Measurements from ENCODE around the gene NHERF1.

Gene NHERF1

DNA sequence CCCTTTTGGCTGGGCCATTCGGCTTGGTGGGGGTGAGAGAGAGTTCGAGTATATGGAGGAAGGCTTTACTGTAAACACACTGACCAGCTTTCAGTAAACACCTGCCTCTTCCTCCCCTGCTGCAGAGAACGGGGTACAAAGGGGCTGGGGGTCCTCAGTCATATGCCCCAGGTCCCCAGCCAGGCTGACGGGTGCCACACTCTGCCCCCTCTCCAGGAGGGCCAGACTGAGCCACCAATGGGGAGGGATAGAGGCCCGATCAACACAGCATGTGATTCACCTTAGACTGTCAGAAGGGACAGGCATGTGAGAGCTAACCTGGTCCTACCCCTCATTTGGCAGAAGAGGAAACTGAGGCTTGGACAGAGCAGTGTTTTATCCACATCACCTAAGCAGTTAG is 13.0 kb downstream of the NHERF1 start:
- Histone ChIP-seq H3K9ac (ENCODE audit: low read length) (no peak overlapping the region), H3K27ac (ENCODE audit: low read depth, low read length) (no peak overlapping the region), H3K36me3 (ENCODE audit: low read length) (no peaks in the 10 kb centered on the region)

DNA sequence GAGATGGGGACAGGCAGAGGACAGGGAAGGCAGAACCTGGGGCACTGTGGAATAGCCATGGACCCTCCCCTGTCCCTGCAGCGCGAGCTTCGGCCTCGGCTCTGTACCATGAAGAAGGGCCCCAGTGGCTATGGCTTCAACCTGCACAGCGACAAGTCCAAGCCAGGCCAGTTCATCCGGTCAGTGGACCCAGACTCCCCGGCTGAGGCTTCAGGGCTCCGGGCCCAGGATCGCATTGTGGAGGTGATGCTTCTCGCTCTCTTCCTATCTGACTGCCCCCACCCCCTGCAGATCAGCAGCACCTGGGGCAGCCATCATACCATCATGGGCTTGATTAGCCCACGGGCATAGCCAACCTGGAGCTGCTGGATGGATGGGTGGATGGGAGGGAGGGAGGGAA is 13.5 kb downstream of the NHERF1 start:
- no peaks in the 10 kb centered on the region for H3K9me3 ChIP-seq (ENCODE audit: insufficient read depth, low read length)
- H3K27ac ChIP-seq (ENCODE audit: low read depth, low read length), result no peak overlapping the region
- TF ChIP-seq, protein P1, sequence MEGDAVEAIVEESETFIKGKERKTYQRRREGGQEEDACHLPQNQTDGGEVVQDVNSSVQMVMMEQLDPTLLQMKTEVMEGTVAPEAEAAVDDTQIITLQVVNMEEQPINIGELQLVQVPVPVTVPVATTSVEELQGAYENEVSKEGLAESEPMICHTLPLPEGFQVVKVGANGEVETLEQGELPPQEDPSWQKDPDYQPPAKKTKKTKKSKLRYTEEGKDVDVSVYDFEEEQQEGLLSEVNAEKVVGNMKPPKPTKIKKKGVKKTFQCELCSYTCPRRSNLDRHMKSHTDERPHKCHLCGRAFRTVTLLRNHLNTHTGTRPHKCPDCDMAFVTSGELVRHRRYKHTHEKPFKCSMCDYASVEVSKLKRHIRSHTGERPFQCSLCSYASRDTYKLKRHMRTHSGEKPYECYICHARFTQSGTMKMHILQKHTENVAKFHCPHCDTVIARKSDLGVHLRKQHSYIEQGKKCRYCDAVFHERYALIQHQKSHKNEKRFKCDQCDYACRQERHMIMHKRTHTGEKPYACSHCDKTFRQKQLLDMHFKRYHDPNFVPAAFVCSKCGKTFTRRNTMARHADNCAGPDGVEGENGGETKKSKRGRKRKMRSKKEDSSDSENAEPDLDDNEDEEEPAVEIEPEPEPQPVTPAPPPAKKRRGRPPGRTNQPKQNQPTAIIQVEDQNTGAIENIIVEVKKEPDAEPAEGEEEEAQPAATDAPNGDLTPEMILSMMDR (IDR thresholded peaks at IDR 0.05; ENCODE audit: insufficient read depth, low read length, poor library complexity, severe bottlenecking), result no peak
- no peak overlapping the region for H3K4me2 ChIP-seq (ENCODE audit: low read depth, low read length, poor library complexity, severe bottlenecking)
- no peaks in the 10 kb centered on the region for H3K36me3 ChIP-seq (ENCODE audit: low read length)
- H2AFZ ChIP-seq (ENCODE audit: low read depth, low read length, severe bottlenecking), result no peak overlapping the region
- H3K79me2 ChIP-seq (ENCODE audit: insufficient read depth, low read length), result peaks cover 30% of the 10 kb centered on the region
- H3F3A ChIP-seq (ENCODE audit: insufficient read depth), result no peaks in the 10 kb centered on the region
- no peaks in the 10 kb centered on the region for H3K9me2 ChIP-seq (replicated peaks; ENCODE audit: insufficient read depth, low read length)
- no peaks in the 10 kb centered on the region for H4K20me1 ChIP-seq (ENCODE audit: low read depth, low read length)
- H3K4me3 ChIP-seq (ENCODE audit: insufficient read depth, low read length, poor library complexity, severe bottlenecking), result no peak overlapping the region
- no peak overlapping the region for H3K9ac ChIP-seq (ENCODE audit: low read length)
- H3K27me3 ChIP-seq (ENCODE audit: low read length), result no peaks in the 10 kb centered on the region

More for the DNA sequence above, 13.0 kb downstream of the NHERF1 start:
- peaks cover 35% of the 10 kb centered on the region for H3K79me2 ChIP-seq (ENCODE audit: insufficient read depth, low read length)
- no peak overlapping the region for H3K4me2 ChIP-seq (ENCODE audit: low read depth, low read length, poor library complexity, severe bottlenecking)
- H3K9me3 ChIP-seq (ENCODE audit: insufficient read depth, low read length), result no peaks in the 10 kb centered on the region
- TF ChIP-seq, protein P1 (IDR thresholded peaks at IDR 0.05; ENCODE audit: insufficient read depth, low read length, poor library complexity, severe bottlenecking), result no peak
- no peak for TF ChIP-seq EZH2phosphoT487 (conservative IDR thresholded peaks at IDR 0.05; ENCODE audit: low read length)
- H3F3A ChIP-seq (ENCODE audit: insufficient read depth), result no peaks in the 10 kb centered on the region
- H3K9me2 ChIP-seq (replicated peaks; ENCODE audit: insufficient read depth, low read length), result no peaks in the 10 kb centered on the region
- no peak overlapping the region for H3K4me3 ChIP-seq (ENCODE audit: insufficient read depth, low read length, poor library complexity, severe bottlenecking)
- no peaks in the 10 kb centered on the region for H3K27me3 ChIP-seq (ENCODE audit: low read length)
- H4K20me1 ChIP-seq (ENCODE audit: low read depth, low read length), result no peaks in the 10 kb centered on the region
- no peak overlapping the region for H2AFZ ChIP-seq (ENCODE audit: low read depth, low read length, severe bottlenecking)

DNA sequence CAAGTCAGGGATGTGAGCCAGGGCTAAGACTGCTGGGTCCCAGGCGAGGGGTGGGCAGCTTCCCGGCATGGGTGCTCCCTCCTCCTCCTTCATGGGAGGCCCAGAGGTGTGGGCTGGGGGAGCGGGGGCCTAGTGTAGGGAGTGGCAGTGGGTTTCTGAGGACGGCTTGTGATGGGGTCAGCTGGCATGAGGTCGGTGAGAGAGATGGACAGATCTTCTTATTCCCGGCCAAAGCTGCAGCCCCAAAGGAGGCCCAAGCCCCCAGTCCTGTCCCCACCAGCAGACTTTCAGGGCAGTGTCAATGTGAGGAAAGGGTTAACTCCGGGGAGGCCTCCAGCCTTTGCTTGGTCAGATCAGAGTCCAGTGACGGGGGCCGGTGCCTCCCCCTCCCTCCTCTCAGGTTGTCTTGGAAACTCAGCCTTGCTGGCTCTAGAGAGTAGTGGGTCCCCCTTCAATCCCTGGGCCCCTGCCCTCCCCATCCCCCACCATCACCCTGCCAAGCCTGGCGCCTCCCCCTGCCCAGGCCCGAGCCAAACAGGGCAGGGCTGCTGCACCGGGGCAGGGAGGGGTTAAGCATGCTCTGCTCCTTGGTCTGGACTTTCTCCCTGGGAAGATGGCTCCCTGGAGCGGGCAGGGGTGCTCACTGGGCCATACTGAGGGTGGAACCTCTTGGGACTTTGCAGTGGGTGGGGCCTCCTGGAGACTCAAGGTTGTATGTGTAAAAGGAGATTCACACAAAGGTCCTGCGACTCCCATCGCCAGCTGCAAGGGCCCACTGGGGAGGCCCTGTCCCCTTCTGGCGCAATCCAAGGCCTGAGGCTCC is 15.3 kb downstream of the NHERF1 start:
- H3K4me3 ChIP-seq (ENCODE audit: insufficient read depth, low read length, poor library complexity, severe bottlenecking), result no peak overlapping the region

More for the DNA sequence above, 15.3 kb downstream of the NHERF1 start:
- Histone ChIP-seq H3K9ac (ENCODE audit: low read length) (no peak overlapping the region), H3K9me3 (ENCODE audit: insufficient read depth, low read length) (no peaks in the 10 kb centered on the region), H3K36me3 (ENCODE audit: low read length) (no peaks in the 10 kb centered on the region), H3K27ac (ENCODE audit: low read depth, low read length) (no peak overlapping the region), H3F3A (ENCODE audit: insufficient read depth) (no peaks in the 10 kb centered on the region), H4K20me1 (ENCODE audit: low read depth, low read length) (no peaks in the 10 kb centered on the region), H2AFZ (ENCODE audit: low read depth, low read length, severe bottlenecking) (no peak overlapping the region), H3K27me3 (ENCODE audit: low read length) (no peaks in the 10 kb centered on the region), H3K79me2 (ENCODE audit: insufficient read depth, low read length) (peaks cover 13% of the 10 kb centered on the region), H3K4me2 (ENCODE audit: low read depth, low read length, poor library complexity, severe bottlenecking) (no peak overlapping the region), H3K9me2 (replicated peaks; ENCODE audit: insufficient read depth, low read length) (no peaks in the 10 kb centered on the region)
- TF ChIP-seq EZH2phosphoT487 (conservative IDR thresholded peaks at IDR 0.05; ENCODE audit: low read length), result no peak
- TF ChIP-seq, protein P1 (IDR thresholded peaks at IDR 0.05; ENCODE audit: insufficient read depth, low read length, poor library complexity, severe bottlenecking), result no peak
